ENCODE results near the gene PNPLA4. TPM values are rescaled to one million over a fixed set of nuclear protein-coding genes. Genes with fewer than 3 reads are reported as not detected.

PNPLA4 gene
- 10 to 100 TPM in 2 of 4 donors, 1 to 10 TPM in 1, under 1 TPM in 1; 0.83 to 25.5 (median 10.9) TPM for total RNA-seq

- Histone ChIP-seq H3K27ac (peak within 1 kb of the TSS; percentile 81 to 92 (median 82)), H3K9me3 (no peaks in the 10 kb centered on the region), H3K4me1 (no peaks in the 10 kb centered on the region), H3K36me3 (no peaks in the 10 kb centered on the region), H3K4me3 (peak within 1 kb of the TSS; percentile 38 to 85 (median 62)), H3K27me3 (no peaks in the 10 kb centered on the region)
- TF ChIP-seq CTCF (IDR thresholded peaks at IDR 0.05) (peak in 3 of 6 experiments; percentile 6 to 43 (median 22)), POLR2A (IDR thresholded peaks at IDR 0.05) (peak; percentile 57 to 78)
- peak; percentile 87 to 96 (median 88) for DNase-seq
Measured at GRCh38 chrX:7927259-7928167, at the start of gene PNPLA4. TSS of gene PNPLA4 (minus strand) at chrX:7927413. CDS start at chrX:7926119, 1,294 bp downstream.

GRCh38 chrX:7972586-7972985 lies 45.4 kb upstream of the PNPLA4 start:
- Histone ChIP-seq H3K27ac (no peak overlapping the region), H3K36me3 (no peaks in the 10 kb centered on the region), H3K27me3 (no peaks in the 10 kb centered on the region), H3K4me1 (no peaks in the 10 kb centered on the region), H3K4me3 (no peak overlapping the region), H3K9me3 (no peaks in the 10 kb centered on the region)
- no peak for TF ChIP-seq POLR2A (IDR thresholded peaks at IDR 0.05)
- no peak for TF ChIP-seq CTCF (IDR thresholded peaks at IDR 0.05)
- DNase-seq: no peak

- DNase-seq: no peak
- no peak for TF ChIP-seq CTCF (IDR thresholded peaks at IDR 0.05)
- no peak for TF ChIP-seq POLR2A (IDR thresholded peaks at IDR 0.05)
- Histone ChIP-seq H3K9me3 (no peaks in the 10 kb centered on the region), H3K4me1 (no peaks in the 10 kb centered on the region), H3K27ac (no peak overlapping the region), H3K4me3 (no peak overlapping the region), H3K27me3 (no peaks in the 10 kb centered on the region), H3K36me3 (no peaks in the 10 kb centered on the region)
Measured at GRCh38 chrX:7970428-7970827, 43.2 kb upstream of the PNPLA4 start.

GRCh38 chrX:7965436-7965835 lies 38.2 kb upstream of the PNPLA4 start:
- no peaks in the 10 kb centered on the region for H3K9me3 ChIP-seq
- DNase-seq: no peak
- no peaks in the 10 kb centered on the region for H3K36me3 ChIP-seq
- H3K4me3 ChIP-seq: no peak overlapping the region
- TF ChIP-seq POLR2A (IDR thresholded peaks at IDR 0.05) (no peak), CTCF (IDR thresholded peaks at IDR 0.05) (no peak)
- H3K4me1 ChIP-seq: no peaks in the 10 kb centered on the region
- H3K27ac ChIP-seq: no peak overlapping the region
- no peaks in the 10 kb centered on the region for H3K27me3 ChIP-seq

GRCh38 chrX:7960246-7960645 lies 33.0 kb upstream of the PNPLA4 start:
- Histone ChIP-seq H3K4me3 (no peak overlapping the region), H3K9me3 (no peaks in the 10 kb centered on the region), H3K36me3 (no peaks in the 10 kb centered on the region), H3K27me3 (no peaks in the 10 kb centered on the region), H3K27ac (no peak overlapping the region), H3K4me1 (no peaks in the 10 kb centered on the region)
- no peak for DNase-seq
- TF ChIP-seq CTCF (IDR thresholded peaks at IDR 0.05) (no peak), POLR2A (IDR thresholded peaks at IDR 0.05) (no peak)

Measured in Peyer's patch (tissue), 4 donors.